WTC11 (cell line): ENCODE measurements around the gene SPATA18. TPM values are rescaled to one million over a fixed set of nuclear protein-coding genes. Genes with fewer than 3 reads are reported as not detected.

Experiments
- ATF6 ChIP-seq: sonication (generic); formaldehyde crosslinking; IDR thresholded peaks from 2 replicates; pipeline ENCODE4 v1.8.1; 2023; ENCODE audit warnings: mild to moderate bottlenecking, missing genetic modification reagents
- CBFB ChIP-seq: sonication (generic); formaldehyde crosslinking; IDR thresholded peaks from 2 replicates; pipeline ENCODE4 v1.8.1; 2022; ENCODE audit warnings: mild to moderate bottlenecking, low read depth, missing genetic modification reagents
- CREB1 ChIP-seq: sonication (generic); formaldehyde crosslinking; IDR thresholded peaks from 2 replicates; pipeline ENCODE4 v1.8.0; 2023; ENCODE audit warnings: mild to moderate bottlenecking, missing genetic modification reagents
- E2F1 ChIP-seq: sonication (generic); formaldehyde crosslinking; IDR thresholded peaks from 2 replicates; pipeline ENCODE4 v1.8.0; 2022; ENCODE audit warnings: mild to moderate bottlenecking, missing genetic modification reagents
- E2F4 ChIP-seq: sonication (generic); formaldehyde crosslinking; IDR thresholded peaks from 2 replicates; pipeline ENCODE4 v1.8.1; 2022; ENCODE audit warnings: low read depth, mild to moderate bottlenecking, moderate library complexity, missing genetic modification reagents, borderline replicate concordance
- E2F5 ChIP-seq: sonication (generic); formaldehyde crosslinking; IDR thresholded peaks from 2 replicates; pipeline ENCODE4 v1.8.1; 2022; ENCODE audit warnings: mild to moderate bottlenecking, moderate library complexity, missing genetic modification reagents
- ELF4 ChIP-seq: sonication (generic); formaldehyde crosslinking; IDR thresholded peaks from 2 replicates; pipeline ENCODE4 v1.8.1; 2022; ENCODE audit warnings: low read depth, mild to moderate bottlenecking, moderate library complexity, missing genetic modification reagents
- ESRRA ChIP-seq: sonication (generic); formaldehyde crosslinking; IDR thresholded peaks from 2 replicates; pipeline ENCODE4 v1.8.1; 2022; ENCODE audit warnings: mild to moderate bottlenecking, missing genetic modification reagents, borderline replicate concordance
- ETV6 ChIP-seq: sonication (generic); formaldehyde crosslinking; IDR thresholded peaks from 2 replicates; pipeline ENCODE4 v1.8.1; 2022; ENCODE audit warnings: mild to moderate bottlenecking, missing genetic modification reagents
- FOXJ3 ChIP-seq: sonication (generic); formaldehyde crosslinking; IDR thresholded peaks from 2 replicates; pipeline ENCODE4 v1.9.0; 2021; ENCODE audit warnings: missing genetic modification reagents, mild to moderate bottlenecking, borderline replicate concordance
- HMGXB4 ChIP-seq: sonication (generic); formaldehyde crosslinking; IDR thresholded peaks from 2 replicates; pipeline ENCODE4 v1.8.1; 2023; ENCODE audit warnings: mild to moderate bottlenecking, moderate library complexity, missing genetic modification reagents
- IRF1 ChIP-seq: sonication (generic); formaldehyde crosslinking; IDR thresholded peaks from 2 replicates; pipeline ENCODE4 v1.8.0; 2023; ENCODE audit warnings: missing genetic modification reagents
- JUN ChIP-seq: sonication (generic); formaldehyde crosslinking; IDR thresholded peaks from 2 replicates; pipeline ENCODE4 v1.8.0; 2023; ENCODE audit warnings: mild to moderate bottlenecking, missing genetic modification reagents
- MAX ChIP-seq: sonication (generic); formaldehyde crosslinking; IDR thresholded peaks from 2 replicates; pipeline ENCODE4 v1.8.0; 2022; ENCODE audit warnings: mild to moderate bottlenecking, missing genetic modification reagents
- MXD4 ChIP-seq: fragments of 250-450 bp; sonication (Bioruptor Pico); IDR thresholded peaks from 2 replicates; pipeline ENCODE4 v1.8.0; 2021; ENCODE audit warnings: mild to moderate bottlenecking, moderate library complexity, borderline replicate concordance
- NR2C2 ChIP-seq: sonication (generic); formaldehyde crosslinking; IDR thresholded peaks from 2 replicates; pipeline ENCODE4 v1.8.0; 2022; ENCODE audit warnings: mild to moderate bottlenecking, missing genetic modification reagents
- OVOL2 ChIP-seq: fragments of 250-450 bp; sonication (Bioruptor Pico); IDR thresholded peaks from 2 replicates; pipeline ENCODE4 v1.9.0; 2021; ENCODE audit warnings: mild to moderate bottlenecking, borderline replicate concordance
- SOX15 ChIP-seq: fragments of 250-450 bp; sonication (Bioruptor Pico); IDR thresholded peaks from 2 replicates; pipeline ENCODE4 v1.9.0; 2021; ENCODE audit warnings: mild to moderate bottlenecking
- TCF7 ChIP-seq: sonication (generic); formaldehyde crosslinking; IDR thresholded peaks from 2 replicates; pipeline ENCODE4 v1.8.0; 2022; ENCODE audit warnings: mild to moderate bottlenecking, low read depth, missing genetic modification reagents, moderate library complexity
- TP53 ChIP-seq: sonication (generic); formaldehyde crosslinking; IDR thresholded peaks from 2 replicates; pipeline ENCODE4 v1.8.1; 2023; ENCODE audit warnings: mild to moderate bottlenecking, missing genetic modification reagents
- ZNF263 ChIP-seq: sonication (generic); formaldehyde crosslinking; IDR thresholded peaks from 2 replicates; pipeline ENCODE4 v1.8.1; 2022; ENCODE audit warnings: low read depth, mild to moderate bottlenecking, moderate library complexity, missing genetic modification reagents
- ZNF317 ChIP-seq: sonication (generic); formaldehyde crosslinking; IDR thresholded peaks from 2 replicates; pipeline ENCODE4 v1.8.1; 2023; ENCODE audit warnings: low read depth, mild to moderate bottlenecking, moderate library complexity, missing genetic modification reagents, borderline replicate concordance
- total RNA-seq: library from RNA; stranded (reverse); gene quantifications from 3 replicates; pipeline ENCODE4 v1.2.3, GENCODE V29; 2021

SPATA18 gene
- total RNA-seq, 1 experiment from 2014 or later: 6.6 TPM

- TF ChIP-seq E2F1 (no peak), OVOL2 (CRISPR knock-in tag) (no peak), MAX (CRISPR knock-in tag) (peak; percentile 73; the same call in 1 of the 2 replicates), JUN (CRISPR knock-in tag) (no peak), CREB1 (CRISPR knock-in tag) (no peak), ETV6 (CRISPR knock-in tag) (no peak), E2F4 (CRISPR knock-in tag) (no peak), ZNF317 (CRISPR knock-in tag) (no peak), ATF6 (CRISPR knock-in tag) (no peak), CBFB (CRISPR knock-in tag) (no peak), HMGXB4 (CRISPR knock-in tag) (peak; percentile 25; the same call in 1 of the 2 replicates), FOXJ3 (CRISPR knock-in tag) (no peak), NR2C2 (CRISPR knock-in tag) (no peak), ELF4 (CRISPR knock-in tag) (no peak), E2F5 (CRISPR knock-in tag) (no peak), ZNF263 (CRISPR knock-in tag) (no peak), TP53 (CRISPR knock-in tag) (peak; percentile 92), TCF7 (CRISPR knock-in tag) (no peak), ESRRA (CRISPR knock-in tag) (no peak), SOX15 (CRISPR knock-in tag) (no peak), IRF1 (CRISPR knock-in tag) (no peak), MXD4 (CRISPR knock-in tag) (no peak)
- TF ChIP-seq, all 79 proteins: peak for 9
These were observed 741 bp downstream of the SPATA18 start (continued) for GRCh38 chr4:52051615-52052474.
